GM19452 (cell line): ENCODE data around the gene COASY.
A peak's percentile ranks its signal among the peaks of the same experiment; 100 is the strongest.
"Not testable (repeated sequence)": the region's sequence is repeated elsewhere in the genome, so short reads cannot be mapped to it uniquely, and the experiment has no call there.

Source experiments
- ATAC-seq: cut with Tn5 transposase; IDR thresholded peaks from one replicate; pipeline ENCODE4 v1.9.1; 2021; ENCODE audit not compliant: unreplicated experiment

COASY gene

DNA sequence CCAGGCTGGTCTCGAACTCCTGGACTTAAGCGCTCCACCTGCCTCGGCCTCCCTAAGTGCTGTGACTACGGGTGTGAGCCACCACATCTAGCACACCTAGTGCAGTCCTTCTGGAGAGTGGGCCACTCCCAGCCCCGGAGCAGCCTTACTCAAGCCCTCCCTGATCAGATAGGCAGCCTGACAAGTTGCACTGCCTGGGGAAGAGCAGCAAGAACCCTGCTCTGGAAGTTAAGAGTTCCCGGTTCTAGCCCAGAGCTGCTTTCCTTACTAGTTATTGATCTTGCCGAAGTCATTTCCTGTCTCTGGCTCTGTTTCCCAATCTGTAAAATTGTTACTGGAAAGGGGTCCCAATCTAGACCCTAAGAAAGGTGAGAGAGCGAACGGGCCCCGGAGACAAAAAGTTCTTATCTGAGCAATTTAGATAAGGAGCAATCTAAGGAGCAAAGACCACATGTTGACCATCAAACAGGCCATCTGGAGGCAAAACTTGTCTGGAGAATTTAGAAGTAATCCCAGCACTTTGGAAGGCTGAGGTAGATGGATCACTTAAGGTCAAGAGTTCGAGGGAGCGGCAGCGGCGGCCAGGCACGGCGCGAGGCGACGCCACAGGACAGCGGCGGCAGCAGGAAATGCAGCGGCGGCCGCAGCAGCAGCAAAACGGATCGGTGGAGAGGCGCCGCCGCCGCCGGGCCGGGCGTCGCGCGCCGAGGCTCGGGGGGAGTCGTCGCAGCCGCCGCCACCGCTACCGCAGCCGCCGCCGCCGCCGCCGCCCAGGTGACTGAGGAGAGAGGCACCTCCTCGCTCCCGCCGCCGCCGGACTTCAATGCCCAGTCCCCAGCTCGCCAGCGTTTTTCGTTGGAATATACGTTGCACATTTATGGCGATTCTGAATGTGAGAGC lies 30.2 kb upstream of the COASY start:
- ATAC-seq = no peak

DNA sequence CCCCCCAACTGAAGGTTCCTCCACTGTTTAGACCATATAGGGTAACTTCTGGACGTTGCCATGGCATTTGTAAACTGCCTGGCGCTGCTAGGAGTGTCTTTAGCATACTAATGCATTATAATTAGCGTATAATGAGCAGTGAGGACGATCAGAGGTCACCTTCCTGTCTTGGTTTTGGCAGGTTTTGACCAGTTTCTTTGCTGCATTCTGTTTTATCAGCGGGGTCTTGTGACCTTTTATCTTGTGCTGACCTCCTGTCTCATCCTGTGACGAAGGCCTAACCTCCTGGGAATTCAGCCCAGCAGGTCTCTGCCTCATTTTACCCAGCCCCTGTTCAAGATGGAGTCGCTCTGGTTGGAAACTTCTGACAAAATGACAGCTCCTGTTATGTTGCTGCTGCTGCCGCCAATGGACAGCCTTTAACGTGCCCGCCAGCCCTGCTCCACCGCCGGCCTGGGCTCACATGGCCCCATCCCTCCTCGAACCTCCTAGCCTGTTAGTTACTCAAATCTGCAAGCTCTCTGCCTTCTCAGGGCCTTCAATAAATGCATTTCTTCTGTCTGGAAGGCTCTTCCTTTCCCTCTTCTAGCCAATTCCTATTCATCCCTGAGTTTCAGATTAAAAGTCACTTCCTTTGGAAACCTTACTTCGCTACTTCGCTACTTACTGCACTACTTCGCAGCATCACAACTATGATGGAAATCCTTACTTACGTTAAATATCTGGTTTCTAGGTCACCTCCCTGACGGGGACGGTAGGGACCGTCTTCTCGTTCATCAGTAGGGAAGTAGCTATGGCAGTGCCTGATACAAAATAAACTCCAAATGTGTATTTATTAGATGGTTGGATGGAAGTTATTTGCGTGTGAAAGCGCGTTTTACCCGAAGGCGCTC lies 26.5 kb upstream of the COASY start:
- ATAC-seq = no peak

GRCh38 chr17:42536048-42536371 lies 25.9 kb upstream of the COASY start, which contains the start of gene NAGLU:
TSS of gene NAGLU (plus strand) at chr17:42536241. CDS start at chr17:42536273, 32 bp downstream.
- ATAC-seq = peak; percentile 76

- ATAC-seq = peak; percentile 65
These were observed 25.4 kb upstream of the COASY start for GRCh38 chr17:42536372-42537155.

GRCh38 chr17:42537156-42537805 lies 24.7 kb upstream of the COASY start:
- ATAC-seq = no peak

GRCh38 chr17:42537826-42538451 lies 24.0 kb upstream of the COASY start:
- ATAC-seq = no peak

DNA sequence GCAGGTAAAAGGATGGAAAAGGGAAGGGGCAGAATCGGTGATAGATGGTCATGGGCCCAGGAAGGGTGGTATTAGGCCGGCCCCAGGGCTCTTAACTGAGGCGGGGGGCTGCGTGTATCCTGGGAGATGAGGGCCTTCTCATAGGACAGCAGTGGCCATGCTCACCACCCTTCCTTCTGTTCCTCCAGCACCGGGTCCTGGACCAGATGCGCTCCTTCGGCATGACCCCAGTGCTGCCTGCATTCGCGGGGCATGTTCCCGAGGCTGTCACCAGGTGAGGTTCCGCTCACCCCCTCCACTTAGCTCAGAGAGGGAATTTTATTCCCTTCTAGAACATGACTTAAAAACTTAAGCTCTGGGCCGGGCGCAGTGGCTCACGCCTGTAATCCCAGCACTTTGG lies 23.5 kb upstream of the COASY start:
- ATAC-seq = no peak

DNA sequence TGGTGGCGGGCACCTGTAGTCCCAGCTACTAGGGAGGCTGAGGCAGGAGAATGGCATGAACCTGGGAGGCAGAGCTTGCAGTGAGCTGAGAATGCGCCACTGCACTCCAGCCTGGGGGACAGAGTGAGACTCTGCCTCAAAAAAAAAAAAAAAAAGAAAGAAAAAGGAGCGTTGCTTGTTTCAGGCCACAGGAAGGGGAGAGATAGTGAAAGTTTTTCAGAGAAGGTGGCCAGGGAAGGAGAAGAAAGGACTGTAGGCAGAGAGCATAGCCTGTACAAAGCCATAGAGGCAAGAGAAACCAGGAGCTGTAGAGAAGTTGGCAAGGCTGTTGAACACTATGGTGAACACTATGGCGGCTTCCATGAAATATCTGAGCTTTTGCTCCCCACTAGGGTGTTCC lies 21.4 kb upstream of the COASY start:
- not testable (repeated sequence) for ATAC-seq

DNA sequence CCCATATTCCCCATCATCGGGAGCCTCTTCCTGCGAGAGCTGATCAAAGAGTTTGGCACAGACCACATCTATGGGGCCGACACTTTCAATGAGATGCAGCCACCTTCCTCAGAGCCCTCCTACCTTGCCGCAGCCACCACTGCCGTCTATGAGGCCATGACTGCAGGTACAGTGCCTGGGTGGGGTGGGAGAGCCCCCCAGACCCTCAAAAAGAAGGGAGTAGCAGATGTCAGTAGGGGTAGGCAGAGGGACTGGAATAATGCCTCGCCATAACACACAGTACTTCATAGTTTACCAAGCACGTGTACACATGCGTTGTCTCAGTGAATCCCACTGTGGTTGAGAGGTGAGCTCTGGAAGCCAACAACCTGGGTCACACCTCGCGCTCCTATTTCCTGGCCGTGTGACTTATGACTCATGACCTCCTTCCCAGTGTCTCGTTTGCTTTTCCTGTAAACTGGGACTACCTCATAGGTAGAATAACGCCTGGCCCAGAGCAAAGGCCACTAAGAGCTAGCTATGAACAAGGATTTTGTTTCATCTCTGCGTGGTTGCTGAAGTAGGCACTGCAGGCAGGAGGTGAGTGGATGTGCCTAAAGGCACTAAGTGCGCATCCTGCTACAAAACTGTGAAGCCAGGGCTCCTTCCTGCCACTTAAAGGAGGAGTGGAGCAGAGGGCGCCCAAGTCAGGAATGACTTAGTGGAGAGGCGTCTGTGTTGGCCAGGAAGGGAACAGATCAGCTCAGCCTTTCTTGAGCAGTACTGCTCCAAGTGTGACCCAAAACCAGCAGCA lies 20.7 kb upstream of the COASY start:
- ATAC-seq = no peak

DNA sequence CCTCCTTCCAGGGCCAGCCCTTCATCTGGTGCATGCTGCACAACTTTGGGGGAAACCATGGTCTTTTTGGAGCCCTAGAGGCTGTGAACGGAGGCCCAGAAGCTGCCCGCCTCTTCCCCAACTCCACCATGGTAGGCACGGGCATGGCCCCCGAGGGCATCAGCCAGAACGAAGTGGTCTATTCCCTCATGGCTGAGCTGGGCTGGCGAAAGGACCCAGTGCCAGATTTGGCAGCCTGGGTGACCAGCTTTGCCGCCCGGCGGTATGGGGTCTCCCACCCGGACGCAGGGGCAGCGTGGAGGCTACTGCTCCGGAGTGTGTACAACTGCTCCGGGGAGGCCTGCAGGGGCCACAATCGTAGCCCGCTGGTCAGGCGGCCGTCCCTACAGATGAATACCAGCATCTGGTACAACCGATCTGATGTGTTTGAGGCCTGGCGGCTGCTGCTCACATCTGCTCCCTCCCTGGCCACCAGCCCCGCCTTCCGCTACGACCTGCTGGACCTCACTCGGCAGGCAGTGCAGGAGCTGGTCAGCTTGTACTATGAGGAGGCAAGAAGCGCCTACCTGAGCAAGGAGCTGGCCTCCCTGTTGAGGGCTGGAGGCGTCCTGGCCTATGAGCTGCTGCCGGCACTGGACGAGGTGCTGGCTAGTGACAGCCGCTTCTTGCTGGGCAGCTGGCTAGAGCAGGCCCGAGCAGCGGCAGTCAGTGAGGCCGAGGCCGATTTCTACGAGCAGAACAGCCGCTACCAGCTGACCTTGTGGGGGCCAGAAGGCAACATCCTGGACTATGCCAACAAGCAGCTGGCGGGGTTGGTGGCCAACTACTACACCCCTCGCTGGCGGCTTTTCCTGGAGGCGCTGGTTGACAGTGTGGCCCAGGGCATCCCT lies 18.5 kb upstream of the COASY start:
- ATAC-seq = no peak

- no peak for ATAC-seq
These were observed 17.1 kb upstream of the COASY start for GRCh38 chr17:42544874-42545283.

DNA sequence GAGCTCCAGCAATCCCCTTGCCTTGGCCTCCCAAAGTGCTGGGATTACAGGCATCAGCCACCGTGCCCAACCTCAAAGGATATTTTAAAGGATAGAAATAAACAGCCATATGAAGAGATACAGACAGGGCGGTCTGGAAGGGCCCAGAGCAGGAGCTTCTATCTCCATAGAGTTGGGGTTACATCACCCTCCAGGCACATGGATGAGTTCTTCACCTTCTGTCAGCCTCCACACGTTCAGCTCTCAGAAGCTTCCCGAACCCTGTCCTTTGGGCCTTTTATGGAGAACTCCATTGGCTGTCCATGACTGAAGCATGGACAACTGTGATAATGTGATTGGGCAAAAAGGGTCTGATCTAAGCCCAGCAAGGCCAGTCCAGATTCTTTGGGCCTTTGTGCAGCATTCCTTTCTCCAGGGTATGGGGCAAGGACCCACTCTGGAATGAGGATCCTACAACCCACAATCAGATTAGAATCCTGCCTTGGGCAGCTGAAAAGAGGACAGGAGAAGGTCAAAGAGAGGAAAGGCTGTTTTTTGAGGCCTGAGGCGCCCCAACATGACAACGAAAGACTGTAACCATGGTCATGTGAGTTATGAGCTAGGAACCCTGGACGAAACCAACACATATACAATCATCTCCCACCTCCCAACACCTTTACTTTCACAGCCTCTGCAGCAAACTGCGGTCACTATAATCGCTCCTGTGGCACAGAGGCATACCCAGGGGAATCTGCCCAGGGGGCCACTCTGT lies 16.0 kb upstream of the COASY start:
- not testable (repeated sequence) for ATAC-seq

GRCh38 chr17:42547001-42547461 lies 14.9 kb upstream of the COASY start:
- no peak for ATAC-seq

GRCh38 chr17:42547698-42548069 lies 14.3 kb upstream of the COASY start:
- ATAC-seq = no peak

GRCh38 chr17:42548070-42548837 lies 13.7 kb upstream of the COASY start:
- ATAC-seq = no peak

DNA sequence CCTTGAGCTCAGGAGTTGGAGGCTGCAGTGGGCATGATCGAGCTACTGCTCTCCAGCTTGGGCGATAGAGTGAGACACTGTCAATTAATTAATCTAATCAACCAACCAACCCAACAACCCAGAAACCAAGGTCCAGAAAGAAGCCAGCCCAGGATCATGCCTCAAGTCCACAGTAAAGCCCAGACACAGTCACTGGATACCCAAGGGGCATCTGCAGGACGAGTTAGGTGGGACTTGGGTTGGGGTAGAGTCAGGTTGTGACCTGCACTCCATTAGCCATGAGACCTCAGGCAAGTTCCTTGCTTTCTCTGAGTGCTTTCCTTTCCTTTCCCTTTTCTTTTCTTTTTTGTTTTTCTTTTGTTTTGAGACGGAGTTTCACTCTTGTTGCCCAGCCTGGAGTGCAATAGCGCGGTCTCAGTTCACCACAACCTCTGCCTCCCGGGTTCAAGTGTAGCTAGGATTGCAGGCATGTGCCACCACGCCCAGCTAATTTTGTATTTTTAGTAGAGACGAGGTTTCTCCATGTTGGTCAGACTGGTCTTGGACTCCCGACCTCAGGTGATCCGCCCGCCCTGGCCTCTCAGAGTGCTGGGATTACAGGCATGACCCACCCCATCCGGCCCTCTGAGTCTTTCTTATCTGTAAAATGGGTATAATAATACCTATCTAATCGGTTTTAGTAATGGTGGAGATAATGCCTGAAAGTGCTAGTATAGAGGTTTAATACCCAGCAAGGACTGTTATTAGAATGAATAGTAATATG lies 12.8 kb upstream of the COASY start:
- no peak for ATAC-seq
